Heart left ventricle (tissue), 13 donors: ENCODE results near the gene LRRC26.

Experiments used
- POLR2A ChIP-seq, 2 donors: fragments of 450-650 bp; IDR thresholded peaks; one replicate each; pipeline ENCODE4 v1.6.1; 2017; ENCODE audit warnings: antibody characterized with exemption in 2 of 2, mild to moderate bottlenecking in 2 of 2, moderate library complexity in 2 of 2
- TF ChIP-seq, protein P1 (sequence below), 12 donors: fragments of 200-600 bp; sonication (generic) in 4 of 12; IDR thresholded peaks; one replicate each; pipeline versions ENCODE4 v1.5.0 to v1.8.0; 2018 to 2022; ENCODE audit warnings: antibody characterized with exemption in 12 of 12, mild to moderate bottlenecking in 5 of 12
- donor health status: ischemic (EF 13 %, LVEDD 7.1; RV severe dilation, severe dysfunction).
- donor health status: DM: no; HTN: yes; CAD: no.
- donor health status: DM: no; HTN: no; CAD: no.
- donor health status: ischemic (EF 25% LVEDD 6.9; RV normal size, moderate dysfunction).
- donor health status: ischemic (EF 25% LVEDD 5.7; RV mildly dilated, moderate dysfunction).
- donor health status: ischemic (EF 35%, LVEDD 5.7; RV mildly dilated, moderate dysfunction).
- donor health status: nonischemic (EF 11% LVEDD 7.7; RV severe dilation, severe dysfunction).
- donor health status: DM: yes; HTN: yes; CAD: no.
- donor health status: PGD.
- donor health status: ischemic (EF 29% LVEDD 5.4; RV normal size, mild dysfunction).
- donor health status: nonischemic (EF 23%, LVEDD 6.1; RV moderate dilation, normal function).

DNA sequence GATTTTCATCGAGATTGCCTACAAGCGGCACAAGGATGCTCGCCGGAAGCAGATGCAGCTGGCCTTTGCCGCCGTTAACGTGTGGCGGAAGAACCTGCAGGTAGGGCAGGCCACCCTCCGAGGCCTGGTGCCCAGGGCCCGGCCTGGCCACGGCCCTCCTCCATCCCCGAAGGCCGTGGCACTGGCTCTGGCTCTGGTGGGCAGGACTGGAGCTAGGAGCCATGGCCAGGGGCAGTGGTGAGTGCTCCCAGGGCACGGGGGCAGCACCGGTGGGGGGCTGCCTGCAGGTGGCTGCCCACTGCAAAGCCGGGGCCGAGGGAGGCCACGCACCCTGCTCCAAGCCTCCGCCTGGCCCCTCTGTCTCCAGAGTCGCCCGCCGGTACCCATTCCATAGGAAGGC lies 6.0 kb downstream of the LRRC26 start:
- TF ChIP-seq, protein P1, sequence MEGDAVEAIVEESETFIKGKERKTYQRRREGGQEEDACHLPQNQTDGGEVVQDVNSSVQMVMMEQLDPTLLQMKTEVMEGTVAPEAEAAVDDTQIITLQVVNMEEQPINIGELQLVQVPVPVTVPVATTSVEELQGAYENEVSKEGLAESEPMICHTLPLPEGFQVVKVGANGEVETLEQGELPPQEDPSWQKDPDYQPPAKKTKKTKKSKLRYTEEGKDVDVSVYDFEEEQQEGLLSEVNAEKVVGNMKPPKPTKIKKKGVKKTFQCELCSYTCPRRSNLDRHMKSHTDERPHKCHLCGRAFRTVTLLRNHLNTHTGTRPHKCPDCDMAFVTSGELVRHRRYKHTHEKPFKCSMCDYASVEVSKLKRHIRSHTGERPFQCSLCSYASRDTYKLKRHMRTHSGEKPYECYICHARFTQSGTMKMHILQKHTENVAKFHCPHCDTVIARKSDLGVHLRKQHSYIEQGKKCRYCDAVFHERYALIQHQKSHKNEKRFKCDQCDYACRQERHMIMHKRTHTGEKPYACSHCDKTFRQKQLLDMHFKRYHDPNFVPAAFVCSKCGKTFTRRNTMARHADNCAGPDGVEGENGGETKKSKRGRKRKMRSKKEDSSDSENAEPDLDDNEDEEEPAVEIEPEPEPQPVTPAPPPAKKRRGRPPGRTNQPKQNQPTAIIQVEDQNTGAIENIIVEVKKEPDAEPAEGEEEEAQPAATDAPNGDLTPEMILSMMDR (IDR thresholded peaks at IDR 0.05), result no peak
- no peak for TF ChIP-seq POLR2A (IDR thresholded peaks at IDR 0.05)
